WTC11 (cell line): Measurements from ENCODE around the gene USP28. TPM values are rescaled to one million over a fixed set of nuclear protein-coding genes. Genes with fewer than 3 reads are reported as not detected.

Experiments
- ATAC-seq: fragments of 200-7000 bp; cut with Tn5 transposase; 2 replicates; pipeline ENCODE4 v1.10.0; 2021; ENCODE audit warnings: mild to moderate bottlenecking, moderate library complexity
- CTCF ChIA-PET: fragments of 300-600 bp; sonication (Branson Sonifier 250); formaldehyde crosslinking; loops from one replicate; lab custom pipeline; 2021; ENCODE audit warnings: antibody characterized with exemption; lab: Charles Lee
- POLR2A ChIA-PET: fragments of 350-600 bp; sonication (Branson Sonifier 250); formaldehyde crosslinking; loops from one replicate; lab custom pipeline; 2021; ENCODE audit warnings: antibody characterized with exemption; lab: Charles Lee
- DNase-seq: peaks from one replicate; pipeline ENCODE4 v3.0.0; 2021; ENCODE audit warnings: low spot score
- H3K27ac Mint-ChIP-seq: 2 replicates; pipeline ENCODE4 v1.8.0; 2021; ENCODE audit warnings: mixed read lengths
- H3K27me3 Mint-ChIP-seq: 2 replicates; pipeline ENCODE4 v1.8.0; 2021; ENCODE audit warnings: low read depth, mild to moderate bottlenecking, moderate library complexity, mixed read lengths
- H3K36me3 Mint-ChIP-seq: 2 replicates; pipeline ENCODE4 v1.8.0; 2021; ENCODE audit warnings: mixed read lengths
- H3K4me1 Mint-ChIP-seq: 2 replicates; pipeline ENCODE4 v1.8.0; 2022; ENCODE audit warnings: mixed read lengths
- H3K4me3 Mint-ChIP-seq: 2 replicates; pipeline ENCODE4 v1.8.0; 2021; ENCODE audit warnings: mild to moderate bottlenecking, moderate library complexity, mixed read lengths
- H3K9me3 Mint-ChIP-seq: 2 replicates; pipeline ENCODE4 v1.8.0; 2021; ENCODE audit warnings: mixed read lengths
- ELF4 ChIP-seq: sonication (generic); formaldehyde crosslinking; IDR thresholded peaks from 2 replicates; pipeline ENCODE4 v1.8.1; 2022; ENCODE audit warnings: low read depth, mild to moderate bottlenecking, moderate library complexity, missing genetic modification reagents
- EMX1 ChIP-seq: fragments of 250-450 bp; sonication (Bioruptor Pico); IDR thresholded peaks from 2 replicates; pipeline ENCODE4 v1.8.0; 2021; ENCODE audit warnings: mild to moderate bottlenecking
- ETV6 ChIP-seq: sonication (generic); formaldehyde crosslinking; IDR thresholded peaks from 2 replicates; pipeline ENCODE4 v1.8.1; 2022; ENCODE audit warnings: mild to moderate bottlenecking, missing genetic modification reagents
- SOX15 ChIP-seq: fragments of 250-450 bp; sonication (Bioruptor Pico); IDR thresholded peaks from 2 replicates; pipeline ENCODE4 v1.9.0; 2021; ENCODE audit warnings: mild to moderate bottlenecking
- STAT6 ChIP-seq: sonication (generic); formaldehyde crosslinking; conservative IDR thresholded peaks from 2 replicates; pipeline ENCODE4 v1.8.1; 2023; ENCODE audit warnings: mild to moderate bottlenecking, low read depth, missing genetic modification reagents, moderate library complexity
- ZNF281 ChIP-seq: sonication (generic); formaldehyde crosslinking; IDR thresholded peaks from 2 replicates; pipeline ENCODE4 v1.8.0; 2023; ENCODE audit warnings: mild to moderate bottlenecking, missing genetic modification reagents
- ZNF671 ChIP-seq: fragments of 250-450 bp; sonication (Bioruptor Pico); IDR thresholded peaks from 2 replicates; pipeline ENCODE4 v1.8.0; 2021; ENCODE audit warnings: mild to moderate bottlenecking
- total RNA-seq: library from RNA; stranded (reverse); gene quantifications from 3 replicates; pipeline ENCODE4 v1.2.3, GENCODE V29; 2021
- TF ChIP-seq, protein P1 (sequence below): sonication (generic); formaldehyde crosslinking; IDR thresholded peaks from 2 replicates; pipeline ENCODE4 v1.8.0; 2022; ENCODE audit warnings: missing genetic modification reagents
- TF ChIP-seq, protein P2 (sequence below): sonication (generic); formaldehyde crosslinking; IDR thresholded peaks from 2 replicates; pipeline ENCODE4 v1.8.0; 2022; ENCODE audit warnings: mild to moderate bottlenecking, missing genetic modification reagents
- TF ChIP-seq, protein P3 (sequence below): sonication (generic); formaldehyde crosslinking; IDR thresholded peaks from 2 replicates; pipeline ENCODE4 v1.8.1; 2023; ENCODE audit warnings: mild to moderate bottlenecking, missing genetic modification reagents, borderline replicate concordance
- TF ChIP-seq, protein P4 (sequence below): fragments of 250-450 bp; sonication (Bioruptor Pico); IDR thresholded peaks from 2 replicates; pipeline ENCODE4 v1.9.0; 2021; ENCODE audit warnings: mild to moderate bottlenecking
- TF ChIP-seq, protein P5 (sequence below): fragments of 250-450 bp; sonication (Bioruptor Pico); IDR thresholded peaks from 2 replicates; pipeline ENCODE4 v1.8.0; 2021; ENCODE audit warnings: mild to moderate bottlenecking
- TF ChIP-seq, protein P6 (sequence below): sonication (generic); formaldehyde crosslinking; IDR thresholded peaks from 2 replicates; pipeline ENCODE4 v1.8.0; 2022; ENCODE audit warnings: mild to moderate bottlenecking, missing genetic modification reagents

Gene USP28
- total RNA-seq, 1 experiment from 2014 or later, result 129 TPM

DNA sequence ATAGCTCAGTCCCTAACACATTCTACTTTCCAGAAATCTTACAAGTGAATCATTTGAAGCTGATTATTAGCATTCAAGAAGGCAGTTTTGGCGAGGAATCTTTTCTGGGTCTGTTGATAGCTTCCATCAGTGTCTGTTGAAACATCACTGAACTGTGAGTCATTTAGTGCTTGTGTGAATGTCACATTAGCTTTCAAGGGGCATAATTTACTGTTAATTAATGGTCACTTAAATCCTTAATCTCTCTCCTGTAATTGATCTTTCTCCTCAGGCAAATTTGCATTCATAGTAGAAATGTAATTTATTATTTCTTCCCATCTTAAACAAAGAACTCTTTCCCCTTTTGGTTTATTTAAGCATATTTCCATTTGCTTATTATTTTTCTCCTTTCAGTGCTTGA lies 31.8 kb upstream of the USP28 start (continued):
- TF ChIP-seq STAT6 (CRISPR knock-in tag), result no peak
- TF ChIP-seq ZNF281 (CRISPR knock-in tag), result no peak
- no peak for TF ChIP-seq ELF4 (CRISPR knock-in tag)
- TF ChIP-seq EMX1 (CRISPR knock-in tag), result no peak
- TF ChIP-seq, protein P1, sequence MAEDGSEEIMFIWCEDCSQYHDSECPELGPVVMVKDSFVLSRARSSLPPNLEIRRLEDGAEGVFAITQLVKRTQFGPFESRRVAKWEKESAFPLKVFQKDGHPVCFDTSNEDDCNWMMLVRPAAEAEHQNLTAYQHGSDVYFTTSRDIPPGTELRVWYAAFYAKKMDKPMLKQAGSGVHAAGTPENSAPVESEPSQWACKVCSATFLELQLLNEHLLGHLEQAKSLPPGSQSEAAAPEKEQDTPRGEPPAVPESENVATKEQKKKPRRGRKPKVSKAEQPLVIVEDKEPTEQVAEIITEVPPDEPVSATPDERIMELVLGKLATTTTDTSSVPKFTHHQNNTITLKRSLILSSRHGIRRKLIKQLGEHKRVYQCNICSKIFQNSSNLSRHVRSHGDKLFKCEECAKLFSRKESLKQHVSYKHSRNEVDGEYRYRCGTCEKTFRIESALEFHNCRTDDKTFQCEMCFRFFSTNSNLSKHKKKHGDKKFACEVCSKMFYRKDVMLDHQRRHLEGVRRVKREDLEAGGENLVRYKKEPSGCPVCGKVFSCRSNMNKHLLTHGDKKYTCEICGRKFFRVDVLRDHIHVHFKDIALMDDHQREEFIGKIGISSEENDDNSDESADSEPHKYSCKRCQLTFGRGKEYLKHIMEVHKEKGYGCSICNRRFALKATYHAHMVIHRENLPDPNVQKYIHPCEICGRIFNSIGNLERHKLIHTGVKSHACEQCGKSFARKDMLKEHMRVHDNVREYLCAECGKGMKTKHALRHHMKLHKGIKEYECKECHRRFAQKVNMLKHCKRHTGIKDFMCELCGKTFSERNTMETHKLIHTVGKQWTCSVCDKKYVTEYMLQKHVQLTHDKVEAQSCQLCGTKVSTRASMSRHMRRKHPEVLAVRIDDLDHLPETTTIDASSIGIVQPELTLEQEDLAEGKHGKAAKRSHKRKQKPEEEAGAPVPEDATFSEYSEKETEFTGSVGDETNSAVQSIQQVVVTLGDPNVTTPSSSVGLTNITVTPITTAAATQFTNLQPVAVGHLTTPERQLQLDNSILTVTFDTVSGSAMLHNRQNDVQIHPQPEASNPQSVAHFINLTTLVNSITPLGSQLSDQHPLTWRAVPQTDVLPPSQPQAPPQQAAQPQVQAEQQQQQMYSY (CRISPR knock-in tag), result no peak
- no peak for TF ChIP-seq ZNF671

- H3K9me3 Mint-ChIP-seq, result no peaks in the 10 kb centered on the region
- no peaks in the 10 kb centered on the region for H3K27me3 Mint-ChIP-seq
- no peak overlapping the region for H3K4me3 Mint-ChIP-seq
- no peak overlapping the region for H3K27ac Mint-ChIP-seq
- DNase-seq (no peak), ATAC-seq (no peak; the same call in 1 of the 2 replicates)
- no peaks in the 10 kb centered on the region for H3K36me3 Mint-ChIP-seq
- CTCF ChIA-PET, result interaction anchor here (0.5 to 6.2 kb wide), 22 partner anchors 11 to 355 kb away, joined by 3 to 118 read pairs (median 4); partner anchors contain the start of gene HTR3A
- POLR2A ChIA-PET, result interaction anchor here (0.6 kb wide), 1 partner anchor 1093 kb away, joined by 3 read pairs; no protein-coding TSS in a partner anchor
- H3K4me1 Mint-ChIP-seq, result peaks cover 21% of the 10 kb centered on the region
- no peak for TF ChIP-seq SOX15
- TF ChIP-seq, protein P2, sequence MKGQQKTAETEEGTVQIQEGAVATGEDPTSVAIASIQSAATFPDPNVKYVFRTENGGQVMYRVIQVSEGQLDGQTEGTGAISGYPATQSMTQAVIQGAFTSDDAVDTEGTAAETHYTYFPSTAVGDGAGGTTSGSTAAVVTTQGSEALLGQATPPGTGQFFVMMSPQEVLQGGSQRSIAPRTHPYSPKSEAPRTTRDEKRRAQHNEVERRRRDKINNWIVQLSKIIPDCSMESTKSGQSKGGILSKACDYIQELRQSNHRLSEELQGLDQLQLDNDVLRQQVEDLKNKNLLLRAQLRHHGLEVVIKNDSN, result no peak
- no peak for TF ChIP-seq STAT6 (CRISPR knock-in tag)
- TF ChIP-seq, protein P3, sequence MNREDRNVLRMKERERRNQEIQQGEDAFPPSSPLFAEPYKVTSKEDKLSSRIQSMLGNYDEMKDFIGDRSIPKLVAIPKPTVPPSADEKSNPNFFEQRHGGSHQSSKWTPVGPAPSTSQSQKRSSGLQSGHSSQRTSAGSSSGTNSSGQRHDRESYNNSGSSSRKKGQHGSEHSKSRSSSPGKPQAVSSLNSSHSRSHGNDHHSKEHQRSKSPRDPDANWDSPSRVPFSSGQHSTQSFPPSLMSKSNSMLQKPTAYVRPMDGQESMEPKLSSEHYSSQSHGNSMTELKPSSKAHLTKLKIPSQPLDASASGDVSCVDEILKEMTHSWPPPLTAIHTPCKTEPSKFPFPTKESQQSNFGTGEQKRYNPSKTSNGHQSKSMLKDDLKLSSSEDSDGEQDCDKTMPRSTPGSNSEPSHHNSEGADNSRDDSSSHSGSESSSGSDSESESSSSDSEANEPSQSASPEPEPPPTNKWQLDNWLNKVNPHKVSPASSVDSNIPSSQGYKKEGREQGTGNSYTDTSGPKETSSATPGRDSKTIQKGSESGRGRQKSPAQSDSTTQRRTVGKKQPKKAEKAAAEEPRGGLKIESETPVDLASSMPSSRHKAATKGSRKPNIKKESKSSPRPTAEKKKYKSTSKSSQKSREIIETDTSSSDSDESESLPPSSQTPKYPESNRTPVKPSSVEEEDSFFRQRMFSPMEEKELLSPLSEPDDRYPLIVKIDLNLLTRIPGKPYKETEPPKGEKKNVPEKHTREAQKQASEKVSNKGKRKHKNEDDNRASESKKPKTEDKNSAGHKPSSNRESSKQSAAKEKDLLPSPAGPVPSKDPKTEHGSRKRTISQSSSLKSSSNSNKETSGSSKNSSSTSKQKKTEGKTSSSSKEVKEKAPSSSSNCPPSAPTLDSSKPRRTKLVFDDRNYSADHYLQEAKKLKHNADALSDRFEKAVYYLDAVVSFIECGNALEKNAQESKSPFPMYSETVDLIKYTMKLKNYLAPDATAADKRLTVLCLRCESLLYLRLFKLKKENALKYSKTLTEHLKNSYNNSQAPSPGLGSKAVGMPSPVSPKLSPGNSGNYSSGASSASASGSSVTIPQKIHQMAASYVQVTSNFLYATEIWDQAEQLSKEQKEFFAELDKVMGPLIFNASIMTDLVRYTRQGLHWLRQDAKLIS, result no peak
- TF ChIP-seq, protein P4, sequence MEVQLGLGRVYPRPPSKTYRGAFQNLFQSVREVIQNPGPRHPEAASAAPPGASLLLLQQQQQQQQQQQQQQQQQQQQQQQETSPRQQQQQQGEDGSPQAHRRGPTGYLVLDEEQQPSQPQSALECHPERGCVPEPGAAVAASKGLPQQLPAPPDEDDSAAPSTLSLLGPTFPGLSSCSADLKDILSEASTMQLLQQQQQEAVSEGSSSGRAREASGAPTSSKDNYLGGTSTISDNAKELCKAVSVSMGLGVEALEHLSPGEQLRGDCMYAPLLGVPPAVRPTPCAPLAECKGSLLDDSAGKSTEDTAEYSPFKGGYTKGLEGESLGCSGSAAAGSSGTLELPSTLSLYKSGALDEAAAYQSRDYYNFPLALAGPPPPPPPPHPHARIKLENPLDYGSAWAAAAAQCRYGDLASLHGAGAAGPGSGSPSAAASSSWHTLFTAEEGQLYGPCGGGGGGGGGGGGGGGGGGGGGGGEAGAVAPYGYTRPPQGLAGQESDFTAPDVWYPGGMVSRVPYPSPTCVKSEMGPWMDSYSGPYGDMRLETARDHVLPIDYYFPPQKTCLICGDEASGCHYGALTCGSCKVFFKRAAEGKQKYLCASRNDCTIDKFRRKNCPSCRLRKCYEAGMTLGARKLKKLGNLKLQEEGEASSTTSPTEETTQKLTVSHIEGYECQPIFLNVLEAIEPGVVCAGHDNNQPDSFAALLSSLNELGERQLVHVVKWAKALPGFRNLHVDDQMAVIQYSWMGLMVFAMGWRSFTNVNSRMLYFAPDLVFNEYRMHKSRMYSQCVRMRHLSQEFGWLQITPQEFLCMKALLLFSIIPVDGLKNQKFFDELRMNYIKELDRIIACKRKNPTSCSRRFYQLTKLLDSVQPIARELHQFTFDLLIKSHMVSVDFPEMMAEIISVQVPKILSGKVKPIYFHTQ (CRISPR knock-in tag), result no peak
- no peak for TF ChIP-seq ETV6
- TF ChIP-seq, protein P5, sequence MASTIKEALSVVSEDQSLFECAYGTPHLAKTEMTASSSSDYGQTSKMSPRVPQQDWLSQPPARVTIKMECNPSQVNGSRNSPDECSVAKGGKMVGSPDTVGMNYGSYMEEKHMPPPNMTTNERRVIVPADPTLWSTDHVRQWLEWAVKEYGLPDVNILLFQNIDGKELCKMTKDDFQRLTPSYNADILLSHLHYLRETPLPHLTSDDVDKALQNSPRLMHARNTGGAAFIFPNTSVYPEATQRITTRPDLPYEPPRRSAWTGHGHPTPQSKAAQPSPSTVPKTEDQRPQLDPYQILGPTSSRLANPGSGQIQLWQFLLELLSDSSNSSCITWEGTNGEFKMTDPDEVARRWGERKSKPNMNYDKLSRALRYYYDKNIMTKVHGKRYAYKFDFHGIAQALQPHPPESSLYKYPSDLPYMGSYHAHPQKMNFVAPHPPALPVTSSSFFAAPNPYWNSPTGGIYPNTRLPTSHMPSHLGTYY (CRISPR knock-in tag), result no peak
- TF ChIP-seq, protein P6, sequence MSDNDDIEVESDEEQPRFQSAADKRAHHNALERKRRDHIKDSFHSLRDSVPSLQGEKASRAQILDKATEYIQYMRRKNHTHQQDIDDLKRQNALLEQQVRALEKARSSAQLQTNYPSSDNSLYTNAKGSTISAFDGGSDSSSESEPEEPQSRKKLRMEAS (CRISPR knock-in tag), result no peak
These were observed 31.1 kb upstream of the USP28 start for GRCh38 chr11:113906516-113906915.
